T-helper 22 cell (primary cell): ENCODE measurements around the gene OTOGL.

ENCODE experiments used
- DNase-seq: peaks from one replicate; pipeline ENCODE4 v3.0.0-alpha.2; 2020; ENCODE audit warnings: low read depth

OTOGL gene

DNA sequence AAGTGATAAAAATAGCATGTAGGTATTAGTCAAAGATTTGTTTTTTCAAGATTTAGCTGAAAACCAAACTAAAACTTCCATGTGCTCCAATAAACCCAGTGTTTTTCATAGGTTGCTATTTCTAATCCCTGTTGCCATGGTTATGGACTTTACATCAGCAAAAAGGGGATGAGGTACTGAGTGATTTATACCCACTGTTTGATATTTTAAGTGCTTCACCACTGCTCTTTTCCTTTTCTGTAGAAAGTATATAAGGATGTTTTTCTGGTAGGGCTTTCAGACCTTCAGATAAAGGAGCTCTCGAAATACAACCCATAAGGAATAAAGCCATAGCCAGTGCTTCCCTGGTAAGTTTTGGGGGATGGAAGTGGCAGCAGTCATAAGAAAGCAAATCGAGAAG, at the start of gene OTOGL:
TSS of gene OTOGL (plus strand) at position 279 of the 400 bp plus-strand sequence. CDS start 109,895 bp downstream, outside the sequence.
- DNase-seq, result no peak

DNA sequence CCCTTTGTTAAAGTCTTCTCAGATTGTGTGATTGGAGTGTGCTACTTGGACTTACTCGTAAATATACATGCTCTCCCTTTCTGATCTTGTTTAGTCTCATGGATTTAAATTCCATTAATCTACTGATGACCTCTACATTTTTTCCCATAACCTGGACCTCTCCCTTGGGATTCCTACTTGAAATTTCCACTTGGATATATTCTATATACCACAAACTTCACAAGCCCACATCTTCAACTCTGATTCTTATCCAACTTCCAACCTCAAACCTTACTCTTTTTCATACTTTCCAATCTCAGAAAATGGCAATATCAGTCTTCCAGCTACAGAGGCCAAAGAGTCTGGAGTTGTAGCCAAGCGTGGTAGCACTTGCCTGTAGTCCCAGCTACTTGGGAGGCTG, 49.1 kb upstream of the OTOGL start:
- DNase-seq, result no peak

DNA sequence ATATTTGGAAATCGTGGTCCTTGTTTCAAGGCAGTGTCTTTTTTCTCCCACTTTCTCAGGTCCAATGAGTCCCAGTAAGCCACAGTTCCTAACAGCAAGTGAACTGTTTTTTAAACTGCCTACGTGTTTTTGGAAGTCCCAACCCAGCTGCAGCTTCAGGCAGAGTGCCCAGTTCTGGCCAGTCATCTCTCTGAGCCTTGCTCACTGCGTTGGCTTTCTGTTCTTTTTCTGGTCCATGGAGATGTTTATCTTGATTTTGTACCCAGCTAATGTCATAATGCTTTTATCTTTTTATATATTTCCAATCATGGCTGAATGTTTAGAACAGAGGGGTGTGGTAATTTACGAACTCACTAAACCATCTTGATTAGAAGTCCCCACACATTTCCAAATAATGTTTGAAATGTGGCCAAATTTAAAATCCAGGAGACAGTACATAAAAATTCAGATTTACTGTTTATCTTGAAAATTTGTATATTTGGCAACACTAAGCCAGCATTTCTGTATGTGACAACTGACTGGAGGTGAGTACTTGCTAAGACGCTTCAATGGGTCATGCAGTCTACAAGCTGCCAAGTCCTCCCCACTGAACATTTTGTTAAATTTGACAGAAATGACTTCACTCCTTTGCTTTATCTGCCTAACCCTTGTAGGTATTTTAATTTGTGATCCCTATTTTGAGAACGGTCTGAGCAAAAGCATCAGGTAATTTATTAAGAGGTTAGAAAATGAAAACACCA, 46.1 kb upstream of the OTOGL start:
- DNase-seq, result no peak

DNA sequence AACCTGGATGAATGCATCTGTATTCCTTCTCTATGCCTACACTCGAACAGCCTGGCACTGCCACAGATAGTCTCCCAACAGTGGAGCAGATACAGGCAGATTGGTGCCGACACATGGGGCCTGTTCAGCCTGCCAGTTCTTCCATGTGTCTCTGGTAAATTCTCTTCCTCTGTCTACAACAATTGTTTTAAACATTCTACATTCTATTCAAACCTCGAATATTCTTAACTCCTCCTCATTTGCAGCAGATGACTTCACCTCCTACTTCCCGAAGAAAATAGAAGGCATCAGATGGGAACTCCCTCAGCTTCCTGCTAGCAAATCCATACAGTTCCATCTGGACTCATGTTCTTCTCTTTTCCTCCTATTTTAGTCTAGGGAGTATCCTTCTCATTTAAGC, 43.1 kb upstream of the OTOGL start:
- DNase-seq, result no peak

DNA sequence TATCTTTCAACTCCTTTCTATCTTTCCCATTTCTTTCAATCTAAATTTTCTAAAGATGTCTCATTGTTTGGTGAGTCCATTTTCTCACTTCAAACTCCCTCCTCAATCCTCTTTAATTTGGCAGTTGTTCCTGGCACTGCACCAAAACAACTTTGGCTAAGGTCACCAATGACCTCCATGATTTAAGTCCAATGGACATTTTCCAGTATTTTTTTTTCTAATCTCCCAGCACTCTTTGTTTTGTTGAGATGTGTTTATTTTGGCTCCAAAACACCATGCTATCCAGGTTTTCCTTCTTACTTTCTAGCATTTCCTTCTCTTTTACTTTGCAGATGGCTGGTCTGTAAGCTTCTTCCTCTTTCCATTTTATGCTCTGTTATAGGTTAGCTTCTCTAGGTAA, 42.5 kb upstream of the OTOGL start:
- no peak for DNase-seq

GRCh38 chr12:80058586-80058985, 40.8 kb upstream of the OTOGL start:
- no peak for DNase-seq

- DNase-seq, result no peak
Measured at GRCh38 chr12:80059102-80059501, 40.2 kb upstream of the OTOGL start.

DNA sequence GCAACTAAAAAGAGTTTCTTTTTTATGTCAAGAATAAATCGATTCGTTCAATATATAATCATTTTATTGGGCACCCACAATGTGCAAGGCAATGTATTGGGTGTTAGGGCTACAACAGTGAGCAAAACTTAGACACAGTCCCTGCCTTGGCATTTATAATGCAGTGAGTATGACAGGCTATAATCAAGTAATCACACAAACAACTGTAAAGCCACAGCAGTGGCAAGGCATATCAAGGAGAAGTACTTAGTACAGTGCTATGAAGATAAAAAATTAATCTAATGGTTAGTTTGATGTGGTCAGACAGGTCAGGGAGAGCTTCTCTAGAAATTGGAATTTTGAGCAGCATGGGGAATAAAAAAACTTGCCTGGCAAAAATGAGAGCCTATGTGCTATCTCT, 39.5 kb upstream of the OTOGL start:
- no peak for DNase-seq

DNA sequence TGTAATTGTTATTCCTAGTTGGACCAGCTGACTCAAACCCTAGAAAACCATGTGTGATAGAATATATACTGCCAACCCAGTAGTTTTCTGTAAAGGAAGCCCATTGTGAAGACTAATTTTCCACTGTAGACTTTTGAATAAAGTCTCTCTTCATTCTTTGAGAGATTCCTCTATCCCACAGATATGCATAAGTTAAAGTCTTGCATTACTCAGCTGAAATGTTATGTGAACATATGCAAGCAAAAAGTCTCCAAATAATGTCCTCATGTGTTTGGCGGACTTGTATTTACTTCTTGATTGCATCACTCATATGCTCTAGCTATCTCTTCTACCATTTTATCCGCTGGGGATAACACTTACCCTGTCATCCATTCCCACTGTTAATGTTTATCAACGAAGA, 35.1 kb upstream of the OTOGL start:
- no peak for DNase-seq

GRCh38 chr12:80064951-80065350, 34.4 kb upstream of the OTOGL start:
- no peak for DNase-seq

DNA sequence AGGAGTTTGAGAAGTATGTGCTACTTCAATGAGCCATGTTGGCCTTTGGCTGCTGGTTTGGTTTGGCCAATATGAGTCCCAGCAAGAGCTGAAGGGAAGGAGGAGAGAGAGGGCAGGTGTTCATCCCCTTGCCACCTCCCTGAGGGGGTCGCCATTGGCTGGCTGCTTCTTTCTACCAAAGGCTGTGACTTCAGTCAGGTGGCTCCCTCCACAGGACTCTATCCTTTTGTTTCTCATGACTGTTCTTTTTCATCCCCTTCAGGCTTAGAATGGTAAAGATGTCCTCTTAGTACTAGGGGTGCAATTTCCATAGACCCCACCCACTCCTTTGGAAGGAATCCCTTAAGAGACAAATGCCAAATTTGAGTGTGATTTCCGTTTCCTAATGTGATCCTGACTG, 31.2 kb upstream of the OTOGL start:
- DNase-seq, result no peak

GRCh38 chr12:80083892-80084614, 15.3 kb upstream of the OTOGL start:
- peak; percentile 13 for DNase-seq

- no peak for DNase-seq
Measured at GRCh38 chr12:80086025-80086424, 13.3 kb upstream of the OTOGL start.

DNA sequence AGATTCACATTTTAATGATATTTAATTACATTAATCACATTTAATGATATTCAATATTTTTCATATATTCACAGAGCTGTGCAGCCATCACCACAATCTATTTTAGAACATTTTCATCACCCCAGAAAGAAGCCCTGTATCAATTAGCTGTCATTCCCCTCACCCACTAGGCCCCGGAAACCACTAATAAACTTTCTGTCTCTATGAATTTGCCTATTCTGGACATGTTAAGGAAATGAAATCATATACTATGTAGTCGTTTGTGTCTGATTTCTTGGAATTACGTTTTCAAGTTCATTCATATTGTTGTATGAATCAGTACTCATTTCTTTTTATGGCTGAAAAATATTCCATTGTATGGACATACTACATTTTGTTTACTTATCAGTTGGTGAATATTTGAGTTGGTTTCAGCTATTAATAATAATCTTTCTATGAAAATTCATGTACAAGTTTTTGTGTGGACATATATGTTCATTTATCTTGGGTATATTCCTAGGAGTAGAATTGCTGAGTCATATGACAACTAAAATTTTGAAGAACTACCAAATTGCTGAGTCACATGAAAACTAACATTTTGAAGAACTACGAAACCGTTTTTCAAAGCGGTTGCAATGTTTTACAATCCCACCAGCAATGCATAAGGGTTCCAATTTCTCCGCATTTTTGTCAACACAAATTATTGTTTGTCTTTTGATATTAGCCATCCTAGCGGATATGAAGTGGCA, 11.7 kb upstream of the OTOGL start:
- no peak for DNase-seq

DNA sequence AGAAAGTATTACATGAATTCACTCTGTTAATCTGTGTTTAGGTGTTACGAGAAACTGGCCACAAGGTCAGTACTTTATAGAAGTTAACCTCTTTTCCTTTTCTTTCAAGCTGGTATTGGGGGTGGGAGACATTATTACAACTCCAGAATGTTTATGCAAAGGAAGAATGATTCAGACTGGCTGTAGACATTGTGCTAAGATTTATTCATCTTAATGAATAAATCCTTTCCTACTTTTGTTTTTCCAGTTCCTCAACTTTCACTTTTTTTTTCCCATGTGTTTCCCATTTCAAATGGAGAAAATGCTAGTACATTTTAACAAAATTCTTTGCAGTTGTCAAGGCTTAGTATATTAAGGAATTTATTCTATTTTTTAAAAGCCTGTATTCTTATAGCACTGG, 1.3 kb downstream of the OTOGL start:
- no peak for DNase-seq

DNA sequence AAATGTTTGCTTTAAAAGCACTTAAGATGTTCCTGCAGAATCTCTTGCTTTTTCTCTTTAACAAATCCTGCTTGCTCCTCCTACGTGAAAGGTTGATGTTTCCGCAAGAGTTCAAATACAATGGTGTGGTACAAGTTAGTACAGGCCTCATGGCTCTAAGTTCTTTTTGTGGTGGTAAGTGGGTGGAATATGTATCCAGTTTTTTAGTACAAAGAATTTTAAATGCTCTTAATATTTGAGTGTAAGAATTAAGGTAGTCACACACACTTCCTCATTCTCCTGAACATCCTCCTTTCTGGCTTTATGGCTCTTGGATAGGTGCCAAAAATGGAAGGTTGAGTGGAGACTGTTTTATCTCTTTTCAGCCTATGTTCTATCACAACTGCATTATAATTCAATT, 1.8 kb downstream of the OTOGL start:
- no peak for DNase-seq

DNA sequence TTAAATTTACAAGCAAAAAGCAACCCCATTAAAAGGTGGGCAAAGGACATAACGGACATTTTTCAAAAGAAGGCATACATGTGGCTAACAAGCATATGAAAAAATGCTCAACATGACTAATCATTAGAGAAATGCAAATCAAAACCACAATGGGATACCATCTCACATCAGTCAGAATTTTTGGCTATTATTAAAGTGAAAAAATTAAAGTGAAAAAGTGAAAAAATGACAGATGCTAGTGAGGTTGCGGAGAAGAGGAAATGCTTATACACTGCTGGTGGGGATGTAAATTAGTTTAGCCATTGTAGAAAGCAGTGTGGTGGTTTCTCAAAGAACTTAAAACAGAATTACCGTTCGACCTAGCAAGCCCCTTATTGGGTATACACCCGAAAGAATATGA, 7.9 kb downstream of the OTOGL start:
- DNase-seq, result no peak

DNA sequence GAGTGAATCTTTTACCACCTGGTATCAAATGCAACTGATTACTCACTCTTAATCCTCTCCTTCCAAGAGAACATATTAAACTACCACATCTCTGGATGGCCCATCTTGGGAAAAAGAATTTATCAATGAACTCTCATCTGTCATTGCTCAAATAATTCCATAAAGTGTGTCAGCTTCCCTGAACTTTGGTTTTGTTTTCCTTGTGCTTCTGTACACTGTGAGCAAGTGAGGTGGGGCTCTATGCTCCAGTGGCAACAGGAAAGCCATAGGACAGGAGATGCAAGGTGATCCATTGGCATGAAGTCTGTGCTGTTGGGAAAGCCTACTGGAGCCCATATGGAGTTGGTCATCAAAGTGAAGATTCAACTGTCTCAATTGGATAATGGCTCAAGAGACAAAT, 17.4 kb downstream of the OTOGL start:
- no peak for DNase-seq

- DNase-seq, result no peak
Measured at GRCh38 chr12:80118565-80119324, 19.4 kb downstream of the OTOGL start.

GRCh38 chr12:80120994-80121393, 21.7 kb downstream of the OTOGL start:
- no peak for DNase-seq

DNA sequence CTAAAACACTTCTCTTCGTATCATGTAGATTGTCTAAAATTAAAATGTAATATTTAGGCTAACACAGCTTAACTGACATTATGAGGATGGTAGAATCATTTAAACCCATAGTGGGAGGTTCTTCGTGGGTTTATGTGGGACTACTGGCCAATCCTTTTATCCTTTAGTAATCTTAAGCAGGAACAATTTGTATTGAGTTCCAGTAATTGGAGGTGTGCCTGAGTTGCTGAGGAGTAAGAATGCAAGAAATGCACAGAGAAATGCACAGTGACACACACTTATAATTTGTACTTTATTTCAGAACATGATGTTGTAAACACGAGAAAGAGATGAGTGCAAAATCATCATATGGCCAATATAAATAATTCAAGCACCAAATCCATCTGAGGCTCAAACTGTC, 22.3 kb downstream of the OTOGL start:
- DNase-seq, result no peak

DNA sequence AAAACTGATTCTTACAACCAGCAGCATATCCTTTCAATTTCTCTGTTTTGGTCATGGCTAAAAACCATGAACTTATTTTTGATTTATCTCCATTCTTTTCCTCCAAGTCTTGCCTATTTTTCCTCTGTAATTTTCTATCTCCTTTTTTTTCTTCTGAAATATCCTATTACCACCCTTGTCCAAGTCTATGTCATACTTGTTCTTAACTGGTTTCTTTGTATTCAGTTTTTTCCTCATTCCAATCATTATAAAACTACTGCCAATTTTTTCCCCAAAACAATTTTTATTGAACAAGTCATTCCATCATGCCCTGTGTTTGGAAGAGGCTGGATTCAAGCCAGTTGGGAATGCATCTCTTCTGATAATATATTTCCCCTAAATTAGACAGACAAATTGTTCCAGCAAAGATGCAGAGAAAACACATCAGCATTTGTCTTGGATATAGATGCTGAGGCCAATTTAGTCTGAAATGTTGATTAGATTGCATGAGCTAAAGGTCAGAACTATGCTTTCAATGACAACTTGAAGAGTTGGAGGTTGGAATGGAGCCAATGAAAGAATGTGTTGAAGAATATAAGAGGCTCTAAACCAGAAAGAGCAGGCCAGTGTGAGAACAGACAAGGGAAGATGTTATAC, 30.7 kb downstream of the OTOGL start:
- no peak for DNase-seq
